ENCODE data around the gene SSUH2.
A peak's percentile ranks its signal among the peaks of the same experiment; 100 is the strongest.

DNA sequence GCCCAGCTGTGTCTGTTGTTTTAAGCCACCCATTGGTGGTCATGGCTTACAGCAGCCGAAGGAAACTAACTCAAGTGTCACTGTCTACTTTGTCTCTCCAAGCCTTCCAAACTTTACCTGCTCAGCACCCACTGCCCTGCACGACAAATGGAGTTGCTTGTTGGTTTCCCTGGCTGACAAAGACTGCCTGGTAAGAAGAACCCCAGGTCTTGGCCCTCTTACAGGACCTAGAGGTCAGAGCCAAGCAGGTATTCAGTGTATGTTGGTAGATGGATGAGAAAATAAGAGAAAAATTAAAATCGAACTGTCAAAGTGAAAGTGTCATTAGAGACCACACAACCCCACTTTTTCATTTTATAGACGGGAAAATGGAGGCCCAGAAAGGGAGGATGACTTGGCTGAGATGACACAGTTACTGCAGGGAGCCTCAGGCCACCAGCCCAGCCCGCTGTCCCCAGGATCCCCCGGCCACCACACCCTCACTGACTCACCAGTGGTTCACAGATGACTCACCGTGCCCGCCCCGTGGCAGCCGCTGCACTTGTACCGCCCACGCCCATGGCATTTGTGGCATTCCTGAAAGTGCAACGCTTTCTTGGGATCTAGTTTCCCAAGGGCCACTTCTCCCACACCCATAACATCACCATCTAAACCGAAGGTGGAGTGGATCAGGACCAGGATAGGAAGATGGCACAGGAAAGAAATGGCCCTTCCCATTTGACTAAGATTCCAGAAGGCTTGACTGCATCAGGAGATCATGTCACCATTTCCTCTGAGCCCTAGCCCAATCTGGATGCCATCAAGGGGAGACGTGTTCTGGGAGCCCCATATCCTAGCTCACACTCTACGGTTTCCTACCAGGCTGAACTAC is 15.2 kb downstream of the SSUH2 start:
- TF ChIP-seq ZNF768 (tag by site-specific recombination; IDR thresholded peaks at IDR 0.05) (no peak), ZNF175 (tag by site-specific recombination; IDR thresholded peaks at IDR 0.05) (no peak), ZNF292 (tag by site-specific recombination; IDR thresholded peaks at IDR 0.05; ENCODE audit: borderline replicate concordance, low read depth) (no peak), ZNF274 (IDR thresholded peaks at IDR 0.05; ENCODE audit: low read length) (no peak), ZNF274 (tag by site-specific recombination; IDR thresholded peaks at IDR 0.05; ENCODE audit: borderline replicate concordance) (no peak), YY1 (tag by site-specific recombination; IDR thresholded peaks at IDR 0.05) (no peak), ZNF112 (tag by site-specific recombination; IDR thresholded peaks at IDR 0.05) (no peak), ZFP3 (tag by site-specific recombination; IDR thresholded peaks at IDR 0.05; ENCODE audit: low read depth) (no peak), ZNF10 (tag by site-specific recombination; IDR thresholded peaks at IDR 0.05) (no peak), ZNF501 (tag by site-specific recombination; IDR thresholded peaks at IDR 0.05) (no peak), KLF16 (tag by site-specific recombination; IDR thresholded peaks at IDR 0.05) (peak; percentile 68; the same call in 1 of the 2 replicates), BCL11B (tag by site-specific recombination; IDR thresholded peaks at IDR 0.05; ENCODE audit: low read depth) (no peak)
- TF ChIP-seq, protein P1, sequence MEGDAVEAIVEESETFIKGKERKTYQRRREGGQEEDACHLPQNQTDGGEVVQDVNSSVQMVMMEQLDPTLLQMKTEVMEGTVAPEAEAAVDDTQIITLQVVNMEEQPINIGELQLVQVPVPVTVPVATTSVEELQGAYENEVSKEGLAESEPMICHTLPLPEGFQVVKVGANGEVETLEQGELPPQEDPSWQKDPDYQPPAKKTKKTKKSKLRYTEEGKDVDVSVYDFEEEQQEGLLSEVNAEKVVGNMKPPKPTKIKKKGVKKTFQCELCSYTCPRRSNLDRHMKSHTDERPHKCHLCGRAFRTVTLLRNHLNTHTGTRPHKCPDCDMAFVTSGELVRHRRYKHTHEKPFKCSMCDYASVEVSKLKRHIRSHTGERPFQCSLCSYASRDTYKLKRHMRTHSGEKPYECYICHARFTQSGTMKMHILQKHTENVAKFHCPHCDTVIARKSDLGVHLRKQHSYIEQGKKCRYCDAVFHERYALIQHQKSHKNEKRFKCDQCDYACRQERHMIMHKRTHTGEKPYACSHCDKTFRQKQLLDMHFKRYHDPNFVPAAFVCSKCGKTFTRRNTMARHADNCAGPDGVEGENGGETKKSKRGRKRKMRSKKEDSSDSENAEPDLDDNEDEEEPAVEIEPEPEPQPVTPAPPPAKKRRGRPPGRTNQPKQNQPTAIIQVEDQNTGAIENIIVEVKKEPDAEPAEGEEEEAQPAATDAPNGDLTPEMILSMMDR (tag by site-specific recombination; IDR thresholded peaks at IDR 0.05) = no peak
- TF ChIP-seq, protein P2, sequence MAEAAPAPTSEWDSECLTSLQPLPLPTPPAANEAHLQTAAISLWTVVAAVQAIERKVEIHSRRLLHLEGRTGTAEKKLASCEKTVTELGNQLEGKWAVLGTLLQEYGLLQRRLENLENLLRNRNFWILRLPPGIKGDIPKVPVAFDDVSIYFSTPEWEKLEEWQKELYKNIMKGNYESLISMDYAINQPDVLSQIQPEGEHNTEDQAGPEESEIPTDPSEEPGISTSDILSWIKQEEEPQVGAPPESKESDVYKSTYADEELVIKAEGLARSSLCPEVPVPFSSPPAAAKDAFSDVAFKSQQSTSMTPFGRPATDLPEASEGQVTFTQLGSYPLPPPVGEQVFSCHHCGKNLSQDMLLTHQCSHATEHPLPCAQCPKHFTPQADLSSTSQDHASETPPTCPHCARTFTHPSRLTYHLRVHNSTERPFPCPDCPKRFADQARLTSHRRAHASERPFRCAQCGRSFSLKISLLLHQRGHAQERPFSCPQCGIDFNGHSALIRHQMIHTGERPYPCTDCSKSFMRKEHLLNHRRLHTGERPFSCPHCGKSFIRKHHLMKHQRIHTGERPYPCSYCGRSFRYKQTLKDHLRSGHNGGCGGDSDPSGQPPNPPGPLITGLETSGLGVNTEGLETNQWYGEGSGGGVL (tag by site-specific recombination; IDR thresholded peaks at IDR 0.05) = peak; percentile 65

Data from HEK293 (cell line).